Osteocyte (in vitro differentiated cells): ENCODE measurements around the gene MYRIP. TPM values are rescaled to one million over a fixed set of nuclear protein-coding genes. Genes with fewer than 3 reads are reported as not detected.

Source experiments
- DNase-seq: peaks from one replicate; pipeline ENCODE4 v3.0.0; 2021; ENCODE audit warnings: mixed read lengths; ENCODE audit not compliant: unreplicated experiment; ENCODE audit errors: extremely low spot score
- H3K27ac Mint-ChIP-seq: one replicate; pipeline ENCODE4 v1.8.0; 2021; ENCODE audit warnings: mild to moderate bottlenecking, mixed read lengths; ENCODE audit not compliant: unreplicated experiment
- H3K27me3 Mint-ChIP-seq: one replicate; pipeline ENCODE4 v1.8.0; 2021; ENCODE audit warnings: mixed read lengths; ENCODE audit not compliant: unreplicated experiment
- H3K36me3 Mint-ChIP-seq: one replicate; pipeline ENCODE4 v1.8.0; 2021; ENCODE audit warnings: mixed read lengths; ENCODE audit not compliant: unreplicated experiment
- H3K4me1 Mint-ChIP-seq: one replicate; pipeline ENCODE4 v1.8.0; 2021; ENCODE audit warnings: mixed read lengths; ENCODE audit not compliant: unreplicated experiment
- H3K4me3 Mint-ChIP-seq: one replicate; pipeline ENCODE4 v1.8.0; 2021; ENCODE audit warnings: mild to moderate bottlenecking, moderate library complexity, mixed read lengths; ENCODE audit not compliant: unreplicated experiment
- H3K9me3 Mint-ChIP-seq: one replicate; pipeline ENCODE4 v1.8.0; 2021; ENCODE audit warnings: mixed read lengths; ENCODE audit not compliant: unreplicated experiment
- total RNA-seq: library from RNA; stranded (reverse); gene quantifications from 2 replicates; pipeline ENCODE4 v1.2.1, GENCODE V29; 2021
- TF ChIP-seq, protein P1 (sequence below): fragments of 200-600 bp; sonication (generic); IDR thresholded peaks from 2 replicates; pipeline ENCODE4 v1.5.0; 2021; ENCODE audit warnings: antibody characterized with exemption, mild to moderate bottlenecking, moderate library complexity

MYRIP gene
- total RNA-seq, 1 donor from 2014 or later: 0.62 TPM

DNA sequence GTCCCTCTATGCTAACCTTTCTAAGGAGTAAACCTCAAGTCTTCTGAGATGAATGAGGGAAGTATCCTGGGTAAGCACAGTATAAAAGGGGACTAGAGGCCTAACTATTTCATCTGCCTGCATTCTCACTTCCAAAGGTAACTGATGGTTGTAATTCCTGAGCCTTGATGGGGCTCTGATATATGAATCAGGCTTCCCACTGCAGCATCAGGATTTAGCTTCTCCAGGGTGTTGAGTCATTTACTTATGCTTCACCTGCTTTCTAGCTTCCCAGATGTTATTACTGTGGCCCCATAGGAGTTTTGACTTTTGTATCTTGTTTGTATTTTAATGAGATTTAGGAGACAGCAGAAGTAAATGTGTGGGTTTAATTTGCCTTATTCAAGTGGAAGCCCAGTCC, 292.8 kb downstream of the MYRIP start:
- Mint-ChIP-seq H3K27ac (no peak overlapping the region), H3K4me3 (no peak overlapping the region), H3K4me1 (peaks cover 28% of the 10 kb centered on the region), H3K36me3 (no peaks in the 10 kb centered on the region), H3K9me3 (peaks cover 8% of the 10 kb centered on the region), H3K27me3 (no peaks in the 10 kb centered on the region)
- DNase-seq: no peak
- TF ChIP-seq, protein P1, sequence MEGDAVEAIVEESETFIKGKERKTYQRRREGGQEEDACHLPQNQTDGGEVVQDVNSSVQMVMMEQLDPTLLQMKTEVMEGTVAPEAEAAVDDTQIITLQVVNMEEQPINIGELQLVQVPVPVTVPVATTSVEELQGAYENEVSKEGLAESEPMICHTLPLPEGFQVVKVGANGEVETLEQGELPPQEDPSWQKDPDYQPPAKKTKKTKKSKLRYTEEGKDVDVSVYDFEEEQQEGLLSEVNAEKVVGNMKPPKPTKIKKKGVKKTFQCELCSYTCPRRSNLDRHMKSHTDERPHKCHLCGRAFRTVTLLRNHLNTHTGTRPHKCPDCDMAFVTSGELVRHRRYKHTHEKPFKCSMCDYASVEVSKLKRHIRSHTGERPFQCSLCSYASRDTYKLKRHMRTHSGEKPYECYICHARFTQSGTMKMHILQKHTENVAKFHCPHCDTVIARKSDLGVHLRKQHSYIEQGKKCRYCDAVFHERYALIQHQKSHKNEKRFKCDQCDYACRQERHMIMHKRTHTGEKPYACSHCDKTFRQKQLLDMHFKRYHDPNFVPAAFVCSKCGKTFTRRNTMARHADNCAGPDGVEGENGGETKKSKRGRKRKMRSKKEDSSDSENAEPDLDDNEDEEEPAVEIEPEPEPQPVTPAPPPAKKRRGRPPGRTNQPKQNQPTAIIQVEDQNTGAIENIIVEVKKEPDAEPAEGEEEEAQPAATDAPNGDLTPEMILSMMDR: no peak

DNA sequence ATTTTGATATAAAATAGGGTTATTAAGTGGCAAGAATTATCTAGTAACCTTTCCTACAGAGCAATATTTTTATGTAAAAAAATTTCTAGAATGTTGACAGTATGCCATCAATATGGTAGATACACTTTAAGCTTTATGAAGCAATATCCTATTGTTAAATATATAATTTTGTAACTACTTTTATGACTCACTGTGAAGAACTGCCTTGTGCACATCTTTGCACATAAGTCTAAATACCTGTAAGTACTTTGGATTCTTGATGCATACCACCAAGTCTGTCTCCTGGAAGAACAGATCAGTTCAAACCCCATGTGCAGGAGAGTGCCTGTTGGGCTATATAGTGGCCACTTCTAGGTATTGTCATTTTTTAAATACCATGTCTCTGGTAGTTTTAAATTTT, 294.4 kb downstream of the MYRIP start:
- no peak overlapping the region for H3K27ac Mint-ChIP-seq
- no peak for DNase-seq
- H3K36me3 Mint-ChIP-seq: no peaks in the 10 kb centered on the region
- TF ChIP-seq, protein P1: no peak
- H3K27me3 Mint-ChIP-seq: no peaks in the 10 kb centered on the region
- peaks cover 8% of the 10 kb centered on the region for H3K9me3 Mint-ChIP-seq
- H3K4me3 Mint-ChIP-seq: no peak overlapping the region
- peaks cover 22% of the 10 kb centered on the region for H3K4me1 Mint-ChIP-seq

DNA sequence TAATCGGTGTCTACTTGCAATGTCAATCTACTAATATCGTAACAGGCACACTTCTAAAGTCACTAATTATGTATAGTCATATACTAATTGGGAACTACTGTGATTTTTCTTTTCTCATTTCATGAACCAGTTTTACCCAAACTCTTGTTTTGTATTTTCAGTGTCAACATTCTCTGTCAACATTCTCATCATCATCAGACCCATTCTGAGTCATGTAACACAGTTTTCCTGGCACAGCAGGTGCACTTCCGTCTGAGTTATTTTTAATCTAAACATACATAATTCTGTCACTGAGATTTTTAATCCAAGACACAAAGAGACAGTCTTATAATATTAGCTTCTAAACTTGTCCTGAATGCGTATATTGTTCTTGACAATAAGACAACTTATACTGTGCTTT, 295.0 kb downstream of the MYRIP start:
- Mint-ChIP-seq H3K27ac (no peak overlapping the region), H3K4me1 (peaks cover 16% of the 10 kb centered on the region), H3K9me3 (peaks cover 8% of the 10 kb centered on the region), H3K36me3 (no peaks in the 10 kb centered on the region), H3K27me3 (no peaks in the 10 kb centered on the region), H3K4me3 (no peak overlapping the region)
- TF ChIP-seq, protein P1: no peak
- no peak for DNase-seq

DNA sequence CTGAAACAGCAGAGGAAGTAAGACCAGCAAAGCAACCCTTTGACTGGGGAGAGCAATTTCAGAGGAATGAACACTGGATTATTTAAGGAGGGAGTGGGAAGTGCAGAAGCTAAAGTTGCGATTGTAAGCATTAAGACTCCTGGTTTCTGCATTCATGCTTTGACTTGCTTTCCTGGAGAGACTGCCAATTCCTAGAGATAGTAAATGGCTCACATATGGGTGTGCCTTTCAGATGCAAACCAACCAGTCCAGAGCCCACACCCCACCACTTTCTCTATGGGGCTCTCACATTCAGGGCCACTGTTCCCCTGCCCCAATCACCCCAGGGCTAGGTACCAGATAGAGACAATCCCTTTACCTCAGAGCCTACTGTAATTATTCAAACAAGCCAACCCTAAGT, 299.2 kb downstream of the MYRIP start:
- DNase-seq: no peak
- TF ChIP-seq, protein P1: no peak
- H3K27ac Mint-ChIP-seq: no peak overlapping the region

DNA sequence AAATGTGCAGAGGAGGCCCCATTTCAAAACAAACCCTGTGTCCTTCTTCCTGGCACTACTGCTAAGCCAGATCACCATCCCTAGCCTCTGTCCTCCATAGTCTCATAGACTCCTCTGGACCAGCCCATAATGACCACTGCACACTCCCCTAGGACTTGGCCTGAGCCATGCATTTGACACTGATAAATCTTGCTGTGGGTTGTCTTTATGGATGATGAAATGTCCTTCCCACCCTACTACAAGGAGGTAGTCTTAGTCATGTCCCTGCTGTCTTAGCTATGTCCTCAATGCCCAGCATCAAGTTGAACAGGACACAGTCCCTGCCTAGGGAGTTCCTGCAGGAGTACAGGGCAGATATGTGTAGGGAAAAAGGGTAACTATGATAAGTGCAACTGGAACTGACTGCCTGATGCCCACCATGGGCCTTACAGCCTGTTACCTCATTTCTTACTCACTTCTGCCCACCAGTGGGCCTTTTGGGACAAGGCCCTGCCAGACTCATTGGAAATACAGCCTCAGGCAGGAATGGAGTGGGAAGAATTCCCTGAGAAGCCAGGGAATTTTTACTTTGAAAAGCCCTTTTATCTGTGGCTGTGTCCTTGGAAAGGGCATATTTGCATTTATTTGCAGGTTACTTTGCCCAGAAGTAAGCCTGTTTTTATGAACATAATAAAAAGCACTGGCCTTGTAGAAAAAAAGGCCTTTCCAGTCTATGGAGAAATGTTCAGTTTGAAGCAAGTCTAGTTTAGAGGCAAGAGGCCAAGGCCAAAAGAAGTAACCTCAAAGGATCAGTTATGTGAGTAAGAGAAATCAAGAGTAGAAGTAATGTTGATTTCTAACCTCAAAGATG, 300.5 kb downstream of the MYRIP start:
- Mint-ChIP-seq H3K36me3 (no peaks in the 10 kb centered on the region), H3K9me3 (no peaks in the 10 kb centered on the region), H3K4me1 (peaks cover under 1% of the 10 kb centered on the region), H3K4me3 (no peak overlapping the region), H3K27me3 (no peaks in the 10 kb centered on the region), H3K27ac (peak overlapping the region; percentile 35)
- TF ChIP-seq, protein P1: peak; percentile 58
- DNase-seq: no peak

More for the DNA sequence above, 299.2 kb downstream of the MYRIP start:
- H3K9me3 Mint-ChIP-seq: no peaks in the 10 kb centered on the region
- H3K27me3 Mint-ChIP-seq: no peaks in the 10 kb centered on the region
- no peak overlapping the region for H3K4me3 Mint-ChIP-seq
- no peaks in the 10 kb centered on the region for H3K36me3 Mint-ChIP-seq
- H3K4me1 Mint-ChIP-seq: peaks cover 6% of the 10 kb centered on the region
